Measurements from ENCODE around the gene PRELP. TPM values are rescaled to one million over a fixed set of nuclear protein-coding genes. Genes with fewer than 3 reads are reported as not detected.
A peak's percentile ranks its signal among the peaks of the same experiment; 100 is the strongest.

The PRELP gene
- total RNA-seq, 1 experiment from 2014 or later = 0.07 TPM

DNA sequence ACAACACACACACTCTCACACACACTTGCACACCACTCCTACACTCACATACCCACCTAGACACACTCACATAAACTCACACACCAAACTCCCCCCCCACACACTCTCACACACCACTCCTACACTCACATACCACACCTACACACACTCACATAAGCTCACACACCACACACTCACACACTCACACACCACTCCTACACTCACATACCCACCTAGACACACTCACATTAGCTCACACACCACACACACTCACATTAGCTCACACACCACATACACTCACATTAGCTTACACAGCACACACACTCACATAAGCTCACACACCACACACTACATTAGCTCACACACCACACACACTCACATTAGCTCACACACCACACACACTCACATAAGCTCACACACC, 51.4 kb downstream of the PRELP start:
- peaks cover 39 to 47% of the 10 kb centered on the region in 2 experiments for H3K4me1 Mint-ChIP-seq
- Histone ChIP-seq H3K56ac (ENCODE audit: insufficient read length, low read depth, low read length) (no peak overlapping the region), H3K27ac (ENCODE audit: insufficient read length, low read depth, low read length) (no peak overlapping the region), H2BK15ac (ENCODE audit: low read depth, low read length) (no peak overlapping the region), H3K14ac (ENCODE audit: insufficient read depth, low read length) (no peak overlapping the region), H2BK120ac (ENCODE audit: low read depth, low read length, poor library complexity, severe bottlenecking) (no peak overlapping the region), H4K91ac (ENCODE audit: insufficient read length, low read depth, low read length) (no peak overlapping the region), H2BK20ac (ENCODE audit: low read depth, low read length, poor library complexity, severe bottlenecking) (no peak overlapping the region), H2AFZ (ENCODE audit: low read length) (no peak overlapping the region), H3K79me1 (ENCODE audit: insufficient read depth, low read depth, low read length, poor library complexity, severe bottlenecking) (no peaks in the 10 kb centered on the region), H3K23ac (ENCODE audit: insufficient read length, low read depth, low read length) (no peak overlapping the region), H3K4me2 (ENCODE audit: insufficient read depth, insufficient read length, low read length) (no peak overlapping the region), H4K5ac (ENCODE audit: insufficient read length, low read depth, low read length) (peak overlapping the region; percentile 55), H3K27me3 (ENCODE audit: insufficient read depth, low read length) (no peaks in the 10 kb centered on the region), H2BK5ac (ENCODE audit: insufficient read length, low read length) (no peak overlapping the region), H3K79me2 (ENCODE audit: insufficient read depth, low read length) (no peaks in the 10 kb centered on the region), H3K9ac (ENCODE audit: extremely low read depth, insufficient read length, low read length) (no peak overlapping the region), H3K4ac (ENCODE audit: low read depth, low read length) (no peak overlapping the region), H3K23me2 (ENCODE audit: insufficient read length, low read depth, low read length, poor library complexity, severe bottlenecking) (no peaks in the 10 kb centered on the region), H3K18ac (ENCODE audit: insufficient read length, low read depth, low read length) (peak overlapping the region; percentile 33), H2BK12ac (ENCODE audit: insufficient read length, low read depth, low read length) (no peak overlapping the region), H3T11ph (ENCODE audit: low read length) (no peak overlapping the region), H3K4me1 (ENCODE audit: insufficient read depth, low read length) (peaks cover 10% of the 10 kb centered on the region; the same call in 1 of the 2 replicates), H4K20me1 (ENCODE audit: control insufficient read depth, insufficient read depth, insufficient read length) (no peaks in the 10 kb centered on the region), H4K8ac (replicated peaks; ENCODE audit: insufficient read length, low read depth, low read length) (peak overlapping the region; percentile 69), H3K9me3 (ENCODE audit: control insufficient read depth, low read depth, low read length) (no peaks in the 10 kb centered on the region), H2AK5ac (ENCODE audit: insufficient read length, low read length) (no peak overlapping the region)
- no peak for DNase-seq
- peaks cover 11% of the 10 kb centered on the region for H3K27me3 Mint-ChIP-seq (ENCODE audit: low read depth)
- H3K36me3 Mint-ChIP-seq (ENCODE audit: insufficient read depth in 1 of 3, low read depth in 3 of 3) = no peaks in the 10 kb centered on the region
- H3K4me3 Mint-ChIP-seq = no peak overlapping the region
- TF ChIP-seq, protein P1, sequence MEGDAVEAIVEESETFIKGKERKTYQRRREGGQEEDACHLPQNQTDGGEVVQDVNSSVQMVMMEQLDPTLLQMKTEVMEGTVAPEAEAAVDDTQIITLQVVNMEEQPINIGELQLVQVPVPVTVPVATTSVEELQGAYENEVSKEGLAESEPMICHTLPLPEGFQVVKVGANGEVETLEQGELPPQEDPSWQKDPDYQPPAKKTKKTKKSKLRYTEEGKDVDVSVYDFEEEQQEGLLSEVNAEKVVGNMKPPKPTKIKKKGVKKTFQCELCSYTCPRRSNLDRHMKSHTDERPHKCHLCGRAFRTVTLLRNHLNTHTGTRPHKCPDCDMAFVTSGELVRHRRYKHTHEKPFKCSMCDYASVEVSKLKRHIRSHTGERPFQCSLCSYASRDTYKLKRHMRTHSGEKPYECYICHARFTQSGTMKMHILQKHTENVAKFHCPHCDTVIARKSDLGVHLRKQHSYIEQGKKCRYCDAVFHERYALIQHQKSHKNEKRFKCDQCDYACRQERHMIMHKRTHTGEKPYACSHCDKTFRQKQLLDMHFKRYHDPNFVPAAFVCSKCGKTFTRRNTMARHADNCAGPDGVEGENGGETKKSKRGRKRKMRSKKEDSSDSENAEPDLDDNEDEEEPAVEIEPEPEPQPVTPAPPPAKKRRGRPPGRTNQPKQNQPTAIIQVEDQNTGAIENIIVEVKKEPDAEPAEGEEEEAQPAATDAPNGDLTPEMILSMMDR (conservative IDR thresholded peaks at IDR 0.05) = no peak
- no peak overlapping the region; a peak in 3 of 7 replicates for H3K27ac Mint-ChIP-seq
- H3K9me3 Mint-ChIP-seq = no peaks in the 10 kb centered on the region

Measured in H9 (cell line).